Tibial nerve (tissue), 4 donors: ENCODE measurements around the gene VSTM4.

Experiments
- CTCF ChIP-seq, 5 experiments: fragments of 200-600 bp in 3 of 5; fragments of 450-650 bp in 2 of 5; sonication (generic) in 3 of 5; IDR thresholded peaks; one replicate each; pipeline ENCODE4 v1.5.1; 2016 to 2019; ENCODE audit warnings: antibody characterized with exemption in 5 of 5, mild to moderate bottlenecking in 3 of 5, moderate library complexity in 2 of 5
- EP300 ChIP-seq, 2 donors: sonication (generic); formaldehyde crosslinking; IDR thresholded peaks; one replicate each; pipeline ENCODE4 v1.6.1; 2017; ENCODE audit warnings: antibody characterized with exemption in 2 of 2, mild to moderate bottlenecking in 1 of 2

- TF ChIP-seq CTCF (IDR thresholded peaks at IDR 0.05) (no peak), EP300 (IDR thresholded peaks at IDR 0.05) (no peak)
Measured at GRCh38 chr10:49119746-49120145, 4.4 kb upstream of the VSTM4 start.
